Measurements from ENCODE around the gene PEX5L. TPM values are rescaled to one million over a fixed set of nuclear protein-coding genes. Genes with fewer than 3 reads are reported as not detected.

Gene PEX5L
- total RNA-seq, 1 donor from 2014 or later = 0.16 TPM

GRCh38 chr3:179865861-179866505 lies 170.8 kb downstream of the PEX5L start:
- ATAC-seq = no peak
- DNase-seq (ENCODE audit: missing footprints) = no peak
- intact Hi-C loops (cut with DNase I) = no loop called here

GRCh38 chr3:179861953-179862352 lies 174.8 kb downstream of the PEX5L start:
- DNase-seq (ENCODE audit: missing footprints) = no peak
- no peak for ATAC-seq
- intact Hi-C loops (cut with DNase I) = no loop called here

- no peak for ATAC-seq
- intact Hi-C loops (cut with DNase I) = no loop called here
- no peak for DNase-seq (ENCODE audit: missing footprints)
These were observed 175.4 kb downstream of the PEX5L start for GRCh38 chr3:179861292-179861691.

- ATAC-seq (no peak), DNase-seq (ENCODE audit: missing footprints) (no peak)
- intact Hi-C loops (cut with DNase I) = no loop called here
These were observed 176.2 kb downstream of the PEX5L start for GRCh38 chr3:179860275-179861107.

GRCh38 chr3:179853176-179853575 lies 183.6 kb downstream of the PEX5L start:
- ATAC-seq (peak; percentile 79), DNase-seq (ENCODE audit: missing footprints) (no peak)
- intact Hi-C loops (cut with DNase I) = no loop called here

- no peak for ATAC-seq
- no peak for DNase-seq (ENCODE audit: missing footprints)
- intact Hi-C loops (cut with DNase I) = no loop called here
These were observed 184.4 kb downstream of the PEX5L start for GRCh38 chr3:179852142-179852905.

GRCh38 chr3:179848711-179849110 lies 188.0 kb downstream of the PEX5L start:
- ATAC-seq = no peak
- intact Hi-C loops (cut with DNase I) = no loop called here

GRCh38 chr3:179842061-179842460 lies 194.7 kb downstream of the PEX5L start:
- ATAC-seq (no peak), DNase-seq (ENCODE audit: missing footprints) (no peak)
- intact Hi-C loops (cut with DNase I) = no loop called here

More at GRCh38 chr3:179848711-179849110, 188.0 kb downstream of the PEX5L start:
- no peak for DNase-seq (ENCODE audit: missing footprints)

- ATAC-seq = no peak
- intact Hi-C loops (cut with DNase I) = no loop called here
- no peak for DNase-seq (ENCODE audit: missing footprints)
These were observed 195.8 kb downstream of the PEX5L start for GRCh38 chr3:179840985-179841384.

- ATAC-seq = peak; percentile 44
- intact Hi-C loops (cut with DNase I) = no loop called here
- no peak for DNase-seq (ENCODE audit: missing footprints)
These were observed 199.4 kb downstream of the PEX5L start for GRCh38 chr3:179837374-179837773.

GRCh38 chr3:179833294-179833693 lies 203.4 kb downstream of the PEX5L start:
- ATAC-seq (no peak), DNase-seq (ENCODE audit: missing footprints) (no peak)

GRCh38 chr3:179832333-179832854 lies 204.3 kb downstream of the PEX5L start:
- no peak for ATAC-seq
- no peak for DNase-seq (ENCODE audit: missing footprints)
- intact Hi-C loops (cut with DNase I) = no loop called here

More at GRCh38 chr3:179833294-179833693, 203.4 kb downstream of the PEX5L start:
- intact Hi-C loops (cut with DNase I) = no loop called here

- ATAC-seq (no peak), DNase-seq (ENCODE audit: missing footprints) (no peak)
- intact Hi-C loops (cut with DNase I) = no loop called here
These were observed 207.3 kb downstream of the PEX5L start for GRCh38 chr3:179829401-179829800.

- intact Hi-C loops (cut with DNase I) = no loop called here
- ATAC-seq (no peak), DNase-seq (ENCODE audit: missing footprints) (no peak)
These were observed 208.0 kb downstream of the PEX5L start for GRCh38 chr3:179828738-179829137.

GRCh38 chr3:179826247-179826637 lies 210.5 kb downstream of the PEX5L start:
- DNase-seq (ENCODE audit: missing footprints) = no peak
- no peak for ATAC-seq
- intact Hi-C loops (cut with DNase I) = no loop called here

- intact Hi-C loops (cut with DNase I) = no loop called here
- ATAC-seq = no peak
- DNase-seq (ENCODE audit: missing footprints) = no peak
These were observed 211.1 kb downstream of the PEX5L start for GRCh38 chr3:179825527-179826246.

- no peak for DNase-seq (ENCODE audit: missing footprints)
- no peak for ATAC-seq
- intact Hi-C loops (cut with DNase I) = no loop called here
These were observed 214.4 kb downstream of the PEX5L start for GRCh38 chr3:179822296-179822695.

- ATAC-seq (peak; percentile 85), DNase-seq (ENCODE audit: missing footprints) (no peak)
- intact Hi-C loops (cut with DNase I) = no loop called here
These were observed 217.4 kb downstream of the PEX5L start for GRCh38 chr3:179819379-179819778.

GRCh38 chr3:179812096-179812382 lies 224.7 kb downstream of the PEX5L start:
- ATAC-seq (no peak), DNase-seq (ENCODE audit: missing footprints) (no peak)
- intact Hi-C loops (cut with DNase I) = no loop called here
